ENCODE measurements around the gene DBX1. TPM values are rescaled to one million over a fixed set of nuclear protein-coding genes. Genes with fewer than 3 reads are reported as not detected.

The DBX1 gene
- total and polyA plus RNA-seq, 10 of the 15 experiments (the other 5 are each of a cell fraction or from before 2014, with no cell fraction given): not detected

GRCh38 chr11:20207781-20208621 lies 47.7 kb upstream of the DBX1 start (continued):
- TF ChIP-seq E4F1 (IDR thresholded peaks at IDR 0.05; ENCODE audit: borderline replicate concordance, partially characterized antibody) (no peak), NKRF (conservative IDR thresholded peaks at IDR 0.05) (no peak), SKIL (IDR thresholded peaks at IDR 0.05; ENCODE audit: low read depth, poor library complexity, severe bottlenecking) (no peak), NR2C1 (IDR thresholded peaks at IDR 0.05) (no peak), MTA2 (IDR thresholded peaks at IDR 0.05; ENCODE audit: low read depth) (no peak), MEF2A (IDR thresholded peaks at IDR 0.05; ENCODE audit: insufficient read depth, low read depth, low read length) (no peak), CHD1 (IDR thresholded peaks at IDR 0.05; ENCODE audit: low read depth, low read length) (no peak), SIN3A (IDR thresholded peaks at IDR 0.05; ENCODE audit: low read depth, low read length) (no peak)
